PFSK-1 (cell line): ENCODE measurements around the gene FAM98B.

Experiments
- POLR2AphosphoS5 ChIP-seq: IDR thresholded peaks from 2 replicates; pipeline ENCODE4 v1.6.1; 2012; ENCODE audit warnings: low read depth, mild to moderate bottlenecking, control low read depth, low read length, moderate library complexity
- SIN3A ChIP-seq: IDR thresholded peaks from 2 replicates; pipeline ENCODE4 v1.6.1; 2012; ENCODE audit warnings: mild to moderate bottlenecking, low read length, moderate library complexity, borderline replicate concordance; ENCODE audit not compliant: insufficient read depth

- TF ChIP-seq POLR2AphosphoS5, result no peak
- no peak for TF ChIP-seq SIN3A
Observed at GRCh38 chr15:38475361-38475760, 21.4 kb downstream of the FAM98B start.
